ENCODE measurements around the gene SSUH2. TPM values are rescaled to one million over a fixed set of nuclear protein-coding genes. Genes with fewer than 3 reads are reported as not detected.

The SSUH2 gene
- total RNA-seq, 1 donor, result under 0.01 TPM

- no peak for DNase-seq (ENCODE audit: low read depth in 2 of 3, low spot score in 2 of 3)
Measured at GRCh38 chr3:8642001-8642400, 2.6 kb downstream of the SSUH2 start.

GRCh38 chr3:8641472-8641871, 3.1 kb downstream of the SSUH2 start:
- DNase-seq (ENCODE audit: low read depth in 2 of 3, low spot score in 2 of 3), result no peak

- no peak for DNase-seq (ENCODE audit: low read depth in 2 of 3, low spot score in 2 of 3)
Measured at GRCh38 chr3:8640223-8640622, 4.4 kb downstream of the SSUH2 start.

- no peak for DNase-seq (ENCODE audit: low read depth in 2 of 3, low spot score in 2 of 3)
Measured at GRCh38 chr3:8639659-8640000, 5.0 kb downstream of the SSUH2 start.

GRCh38 chr3:8638994-8639658, 5.5 kb downstream of the SSUH2 start:
- DNase-seq (ENCODE audit: low read depth in 2 of 3, low spot score in 2 of 3), result no peak

GRCh38 chr3:8637348-8637747, 7.2 kb downstream of the SSUH2 start:
- DNase-seq (ENCODE audit: low read depth in 2 of 3, low spot score in 2 of 3), result no peak

- DNase-seq (ENCODE audit: low read depth in 2 of 3, low spot score in 2 of 3), result no peak
Measured at GRCh38 chr3:8635631-8636030, 9.0 kb downstream of the SSUH2 start.

- no peak for DNase-seq (ENCODE audit: low read depth in 2 of 3, low spot score in 2 of 3)
Measured at GRCh38 chr3:8635125-8635524, 9.5 kb downstream of the SSUH2 start.

GRCh38 chr3:8632402-8633237, 12.0 kb downstream of the SSUH2 start:
- no peak for DNase-seq (ENCODE audit: low read depth in 2 of 3, low spot score in 2 of 3)

GRCh38 chr3:8631661-8632060, 12.9 kb downstream of the SSUH2 start:
- no peak for DNase-seq (ENCODE audit: low read depth in 2 of 3, low spot score in 2 of 3)

GRCh38 chr3:8629151-8630021, 15.2 kb downstream of the SSUH2 start:
- DNase-seq (ENCODE audit: low read depth in 2 of 3, low spot score in 2 of 3), result peak in 2 of 3 donors; percentile 33 to 49

- DNase-seq (ENCODE audit: low read depth in 2 of 3, low spot score in 2 of 3), result no peak
Measured at GRCh38 chr3:8627949-8628348, 16.6 kb downstream of the SSUH2 start.

GRCh38 chr3:8627201-8627940, 17.2 kb downstream of the SSUH2 start:
- no peak for DNase-seq (ENCODE audit: low read depth in 2 of 3, low spot score in 2 of 3)

GRCh38 chr3:8625991-8626390, 18.6 kb downstream of the SSUH2 start:
- DNase-seq (ENCODE audit: low read depth in 2 of 3, low spot score in 2 of 3), result no peak

- no peak for DNase-seq (ENCODE audit: low read depth in 2 of 3, low spot score in 2 of 3)
Measured at GRCh38 chr3:8624612-8625011, 20.0 kb downstream of the SSUH2 start.

GRCh38 chr3:8623741-8624140, 20.9 kb downstream of the SSUH2 start:
- no peak for DNase-seq (ENCODE audit: low read depth in 2 of 3, low spot score in 2 of 3)

- DNase-seq (ENCODE audit: low read depth in 2 of 3, low spot score in 2 of 3), result peak in 2 of 3 donors; percentile 62 to 77
Measured at GRCh38 chr3:8622873-8623691, 21.5 kb downstream of the SSUH2 start.

- no peak for DNase-seq (ENCODE audit: low read depth in 2 of 3, low spot score in 2 of 3)
Measured at GRCh38 chr3:8621872-8622271, 22.7 kb downstream of the SSUH2 start.

- no peak for DNase-seq (ENCODE audit: low read depth in 2 of 3, low spot score in 2 of 3)
Measured at GRCh38 chr3:8621141-8621540, 23.5 kb downstream of the SSUH2 start.

- DNase-seq (ENCODE audit: low read depth in 2 of 3, low spot score in 2 of 3), result no peak
Measured at GRCh38 chr3:8619548-8619947, 25.1 kb downstream of the SSUH2 start.
